ENCODE measurements around the gene LIN28B.

LIN28B gene

DNA sequence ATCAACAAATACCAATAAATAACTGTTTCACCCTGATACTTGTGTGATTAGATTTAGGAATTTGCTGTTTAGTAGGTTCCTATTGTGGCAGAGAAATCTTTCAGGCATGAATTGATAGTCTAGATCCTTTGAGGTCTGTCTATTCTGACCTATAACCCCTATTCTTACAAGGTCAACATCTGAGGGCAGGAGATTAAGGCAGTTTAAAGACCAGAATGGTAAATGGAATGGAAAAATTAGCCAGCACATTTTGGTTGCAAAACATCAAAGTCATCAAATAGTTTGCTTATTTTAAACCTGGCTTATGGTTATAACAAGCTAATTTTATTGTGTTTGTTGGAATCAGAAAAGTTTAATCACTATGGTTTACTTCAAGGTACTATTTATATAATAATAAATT lies 78.4 kb downstream of the LIN28B start:
- TF ChIP-seq CTCF (IDR thresholded peaks at IDR 0.05; ENCODE audit: insufficient read depth, missing control alignments): no peak
- peak; percentile 16 for FAIRE-seq
- no peak for DNase-seq (ENCODE audit: insufficient read length, low spot score)

DNA sequence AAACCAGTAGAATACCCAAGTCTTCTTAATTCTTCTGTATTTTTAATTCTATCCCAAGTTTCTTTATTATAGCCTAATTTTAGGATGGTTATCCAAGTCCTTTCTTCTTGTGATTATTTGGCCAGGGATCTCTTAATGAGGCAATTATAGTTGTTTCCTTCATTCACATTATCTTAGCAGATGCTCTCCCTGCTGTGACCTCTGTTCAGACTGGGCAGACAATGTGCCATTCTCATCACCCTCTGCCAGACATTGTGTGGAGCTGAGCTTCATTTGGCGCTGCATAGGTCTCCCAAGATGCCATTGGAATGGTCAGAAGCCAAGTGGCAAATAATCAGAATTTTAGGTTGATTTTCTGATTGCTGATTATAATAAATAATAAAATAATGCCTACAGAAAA lies 79.4 kb downstream of the LIN28B start:
- DNase-seq (ENCODE audit: insufficient read length, low spot score) (no peak), FAIRE-seq (no peak)
- TF ChIP-seq CTCF (IDR thresholded peaks at IDR 0.05; ENCODE audit: insufficient read depth, missing control alignments): no peak

GRCh38 chr6:105038259-105038658 lies 81.4 kb downstream of the LIN28B start:
- TF ChIP-seq CTCF (IDR thresholded peaks at IDR 0.05; ENCODE audit: insufficient read depth, missing control alignments): no peak
- DNase-seq (ENCODE audit: insufficient read length, low spot score) (no peak), FAIRE-seq (no peak)

DNA sequence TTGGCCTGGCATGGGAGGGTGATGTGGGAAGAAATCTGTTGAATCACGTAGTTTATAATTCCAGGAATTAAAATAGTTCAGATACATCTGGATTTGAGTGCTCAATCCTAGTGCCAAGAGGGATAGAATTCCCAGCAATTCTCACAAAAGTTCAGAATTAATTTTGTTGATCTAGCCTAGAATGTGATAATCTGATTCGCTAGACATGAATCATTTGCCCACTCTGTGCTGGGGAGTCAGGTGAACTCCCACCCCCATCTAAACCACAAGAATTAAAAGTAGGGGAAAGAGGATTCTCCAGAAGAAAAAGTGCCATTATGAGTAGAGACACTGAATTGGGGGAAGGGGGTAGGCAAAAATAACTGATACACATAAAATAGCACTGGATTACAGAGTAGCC lies 85.0 kb downstream of the LIN28B start:
- DNase-seq (ENCODE audit: insufficient read length, low spot score): no peak
- FAIRE-seq: no peak
- TF ChIP-seq CTCF (IDR thresholded peaks at IDR 0.05; ENCODE audit: insufficient read depth, missing control alignments): no peak

- TF ChIP-seq CTCF (IDR thresholded peaks at IDR 0.05; ENCODE audit: insufficient read depth, missing control alignments): no peak
- FAIRE-seq: no peak
- DNase-seq (ENCODE audit: insufficient read length, low spot score): no peak
These were observed 85.7 kb downstream of the LIN28B start for GRCh38 chr6:105042648-105043047.

DNA sequence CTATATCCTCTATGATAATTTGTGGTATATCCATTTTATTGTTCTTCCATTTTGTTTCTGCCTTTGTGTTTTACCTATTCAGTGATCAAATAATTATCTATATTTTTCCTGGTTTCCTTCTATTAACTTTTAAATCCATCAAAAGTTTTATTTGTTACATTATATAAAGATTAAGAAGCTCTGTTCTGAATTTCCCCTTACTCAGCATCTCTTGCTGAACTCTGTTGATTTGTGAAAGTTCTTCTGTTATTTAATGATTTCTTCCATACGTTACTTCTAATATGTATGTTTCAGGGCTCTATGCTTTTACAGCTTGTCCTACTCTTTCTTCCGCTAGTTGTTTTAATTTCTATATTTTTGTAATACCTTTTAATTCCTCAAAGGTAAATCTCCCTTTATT lies 87.1 kb downstream of the LIN28B start:
- no peak for TF ChIP-seq CTCF (IDR thresholded peaks at IDR 0.05; ENCODE audit: insufficient read depth, missing control alignments)
- DNase-seq (ENCODE audit: insufficient read length, low spot score) (no peak), FAIRE-seq (no peak)

DNA sequence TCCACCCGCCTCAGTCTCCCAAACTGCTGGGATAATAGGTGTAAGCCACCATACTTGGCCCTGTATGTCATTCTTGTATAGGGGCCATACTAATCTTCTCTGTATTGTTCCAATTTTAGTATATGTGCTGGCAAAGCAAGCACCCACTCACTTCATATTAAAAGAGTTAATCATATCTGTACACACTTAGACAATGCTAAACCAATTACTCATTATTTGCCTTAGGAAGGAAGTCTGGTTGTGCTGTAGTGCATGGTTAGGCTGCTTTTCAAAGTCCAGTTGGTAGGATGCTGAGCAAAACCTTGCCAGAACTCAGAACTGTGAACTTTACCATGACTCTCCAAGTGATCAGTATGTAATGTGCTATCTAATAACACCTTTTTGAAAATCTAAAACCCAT lies 88.6 kb downstream of the LIN28B start:
- TF ChIP-seq CTCF (IDR thresholded peaks at IDR 0.05; ENCODE audit: insufficient read depth, missing control alignments): no peak
- DNase-seq (ENCODE audit: insufficient read length, low spot score) (no peak), FAIRE-seq (no peak)

Measured in D721Med (cell line).